Right cardiac atrium (tissue), 5 donors: ENCODE results near the gene DPEP2. TPM values are rescaled to one million over a fixed set of nuclear protein-coding genes. Genes with fewer than 3 reads are reported as not detected.

Experiments
- ATAC-seq, 2 donors: fragments of 200-7000 bp; cut with Tn5 transposase; one replicate each; pipeline versions ENCODE4 v1.8.0 to v1.9.1; 2020; ENCODE audit warnings: moderate library complexity in 2 of 2, mild to moderate bottlenecking in 1 of 2
- DNase-seq, 3 donors: peaks; one replicate each; pipeline ENCODE4 v3.0.0-alpha.2; 2020
- H3K27ac ChIP-seq: one replicate; pipeline ENCODE4 v1.5.1; 2013; ENCODE audit warnings: mild to moderate bottlenecking, low read length, control low read depth, moderate library complexity
- H3K27me3 ChIP-seq: one replicate; pipeline ENCODE4 v1.6.1; 2013; ENCODE audit not compliant: control insufficient read depth, insufficient read depth
- H3K4me1 ChIP-seq: one replicate; pipeline ENCODE4 v1.6.1; 2013; ENCODE audit warnings: low read length; ENCODE audit not compliant: control insufficient read depth, insufficient read depth
- H3K4me3 ChIP-seq: one replicate; pipeline ENCODE4 v1.5.1; 2013; ENCODE audit warnings: low read length, control low read depth
- H3K9me3 ChIP-seq: one replicate; pipeline ENCODE4 v1.6.1; 2013; ENCODE audit warnings: low read length; ENCODE audit not compliant: control insufficient read depth
- WGBS: extraction: QIAGEN DNeasy Blood & Tissue Kit; methylation state at CpG from one replicate; pipeline ENCODE4 v1.1.7; 2013; 5-methylcytosine and 5-hydroxymethylcytosine counted together
- intact Hi-C, 4 donors: fragments of 100-400 bp; cut with DNase I; formaldehyde crosslinking; loops; one replicate each; pipeline versions ENCODE4 v1.11.0 to v1.14.0; 2022 to 2023
- polyA plus RNA-seq: library from polyadenylated mRNA; stranded (reverse); fragments of 200-250 nt; gene quantifications from one replicate; pipeline ENCODE4 v1.2.3, GENCODE V29; 2013
- total RNA-seq, 4 donors: library from RNA; stranded (reverse); fragmentation: NEBNext Ultra II Directional; extraction: Animal tissue kit (Norgen Biotek cat#: 25700); gene quantifications; one replicate each; pipeline ENCODE4 v1.2.1, GENCODE V29; 2021
- donor health status: healthy with polysubstance abuse.
- donor health status: DM: no; HTN: yes; CAD: no.
- donor health status: DM: no; HTN: no; CAD: no.
- donor health status: DM: no; HTN: yes; CAD: no; lungs with severe emphysema.
- donor health status: DM: yes; HTN: yes; CAD: no.

DPEP2 gene
- total and polyA plus RNA-seq, 5 donors = 1.2 to 2.7 (median 1.5) TPM

DNA sequence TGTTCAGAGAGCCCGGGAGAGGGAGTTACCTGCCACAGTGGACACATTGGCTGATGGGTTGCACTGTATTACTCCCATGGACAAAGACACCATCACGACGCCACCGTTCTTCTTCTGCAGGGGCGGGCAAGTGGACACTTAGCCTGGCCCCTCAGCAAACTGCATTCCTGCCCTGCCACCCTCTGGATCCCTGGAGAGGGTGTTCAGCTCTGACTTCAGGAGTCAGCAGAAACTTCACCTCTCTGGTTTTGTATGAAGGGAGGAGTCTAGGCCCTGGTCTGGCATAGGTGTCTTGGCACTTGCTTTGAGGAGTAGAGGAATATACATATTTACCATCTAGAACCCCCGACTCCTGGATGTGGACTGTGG, 9.3 kb downstream of the DPEP2 start:
- Histone ChIP-seq H3K27me3 (no peaks in the 10 kb centered on the region), H3K9me3 (no peaks in the 10 kb centered on the region), H3K4me3 (no peak overlapping the region), H3K4me1 (peaks cover 5% of the 10 kb centered on the region), H3K27ac (no peak overlapping the region)
- intact Hi-C loops = loop anchor here in 2 of 4 donors (10.0 kb wide), 2 partner anchors 235 to 245 kb away; partner anchors contain the start of gene ESRP2 (in 1 of the 2)
- WGBS = 75% methylated on average over 6 of the region's 6 CpGs
- ATAC-seq (no peak), DNase-seq (peak in 1 of 3 donors; percentile 17)

DNA sequence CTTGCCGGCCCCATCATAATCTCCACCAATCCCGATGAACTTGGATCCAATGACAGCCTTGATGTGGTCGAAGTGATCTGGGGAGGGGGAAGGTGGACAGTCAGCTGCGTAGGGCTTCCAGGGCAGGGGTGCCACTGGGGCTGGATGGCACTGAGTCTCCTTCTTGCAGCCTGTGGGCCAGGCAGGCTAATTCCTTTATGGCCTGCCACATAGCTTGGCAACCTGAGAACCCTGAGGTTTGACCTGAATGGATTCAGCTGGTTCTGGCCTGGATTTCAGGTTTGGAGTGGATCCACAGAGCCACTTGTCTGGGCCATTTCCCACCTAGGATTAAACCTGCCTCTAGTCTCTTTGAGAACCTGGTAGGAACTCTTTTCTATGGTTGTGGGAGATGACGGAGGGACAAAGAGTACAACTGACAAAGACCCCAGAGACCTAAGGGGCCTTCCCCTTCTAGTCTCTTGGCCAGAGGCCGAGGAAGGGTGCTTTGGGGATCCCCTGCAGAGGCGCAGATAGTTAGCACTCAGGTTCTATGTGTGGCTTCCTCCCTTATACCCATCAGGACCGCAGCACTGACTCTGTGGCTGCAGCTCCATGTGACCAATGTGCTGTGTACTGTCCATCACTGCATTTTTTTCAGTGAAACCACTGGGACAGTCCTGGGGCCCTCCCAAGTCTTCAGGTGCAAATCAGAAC, 9.8 kb downstream of the DPEP2 start:
- intact Hi-C loops = loop anchor here in 2 of 4 donors (10.0 kb wide), 3 partner anchors 55 to 245 kb away; partner anchors contain the start of gene ESRP2 (in 1 of the 2)
- Histone ChIP-seq H3K9me3 (no peaks in the 10 kb centered on the region), H3K4me3 (no peak overlapping the region), H3K27me3 (no peaks in the 10 kb centered on the region), H3K27ac (no peak overlapping the region), H3K4me1 (peaks cover 8% of the 10 kb centered on the region)
- 81% methylated on average over 8 of the region's 8 CpGs for WGBS
- peak in 1 of 3 donors; percentile 0 for DNase-seq
- no peak for ATAC-seq

DNA sequence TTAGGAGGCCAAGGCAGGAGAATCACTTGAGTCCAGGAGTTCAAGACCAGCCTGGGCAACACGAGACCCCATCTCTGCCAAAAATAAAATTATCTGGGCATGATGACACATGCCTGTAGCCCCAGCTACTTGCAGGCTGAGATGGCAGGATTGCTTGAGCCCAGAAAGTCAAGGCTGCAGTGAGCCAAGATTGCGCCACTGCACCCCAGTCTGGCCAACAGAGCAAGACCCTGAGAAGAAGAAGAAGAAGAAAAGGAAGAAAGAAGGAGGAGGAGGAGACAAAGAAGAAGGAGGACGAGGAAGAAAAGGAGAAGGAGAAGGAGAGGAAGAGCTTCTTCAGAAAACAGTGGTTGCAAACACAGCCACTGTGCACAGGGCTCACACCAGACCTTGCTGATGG, 10.6 kb downstream of the DPEP2 start:
- Histone ChIP-seq H3K4me3 (no peak overlapping the region), H3K27ac (no peak overlapping the region), H3K27me3 (no peaks in the 10 kb centered on the region), H3K4me1 (peaks cover 5% of the 10 kb centered on the region), H3K9me3 (no peaks in the 10 kb centered on the region)
- intact Hi-C loops = loop anchor here in 1 of 4 donors (10.0 kb wide), 1 partner anchor 56 kb away; no protein-coding TSS in a partner anchor
- ATAC-seq (no peak), DNase-seq (no peak)
- 80% methylated on average over 3 of the region's 3 CpGs for WGBS

DNA sequence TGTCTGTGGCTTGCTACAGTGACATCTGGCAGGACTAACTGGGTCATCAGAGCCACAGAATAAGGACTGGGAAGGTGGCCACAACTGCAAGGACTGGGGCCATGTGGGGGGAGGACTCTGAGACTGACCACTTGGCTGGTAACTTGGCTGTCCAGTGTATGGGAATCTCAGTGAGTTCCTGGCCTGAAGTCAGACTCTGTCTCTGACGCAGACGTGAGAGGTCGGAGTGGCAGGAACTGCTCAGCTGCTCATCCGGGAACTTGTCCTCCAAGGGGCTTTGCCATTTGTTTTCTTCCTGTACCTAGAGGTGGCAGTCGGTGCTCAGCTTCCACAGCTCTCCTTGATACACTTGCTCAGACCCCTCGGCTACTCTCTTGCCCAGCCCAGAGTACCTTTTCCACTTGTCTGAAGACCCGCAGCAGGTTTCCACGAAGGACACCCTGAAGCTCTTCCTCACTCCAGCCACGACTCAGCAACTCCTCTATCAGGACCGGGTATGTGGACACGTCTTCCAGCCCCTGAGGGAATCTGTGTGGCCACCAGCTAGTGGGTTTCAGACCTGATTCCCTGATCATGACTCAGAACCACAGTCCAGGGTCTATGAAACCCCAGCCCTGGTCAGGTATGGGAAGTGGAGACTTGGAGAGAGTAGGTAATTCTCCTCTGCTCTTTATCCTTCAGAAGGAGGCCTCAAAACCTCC, 11.7 kb downstream of the DPEP2 start:
- Histone ChIP-seq H3K27me3 (no peaks in the 10 kb centered on the region), H3K27ac (peak overlapping the region; percentile 9), H3K9me3 (no peaks in the 10 kb centered on the region), H3K4me3 (no peak overlapping the region), H3K4me1 (peaks cover 4% of the 10 kb centered on the region)
- 55% methylated on average over 11 of the region's 11 CpGs for WGBS
- intact Hi-C loops = loop anchor here in 1 of 4 donors (10.0 kb wide), 1 partner anchor 57 kb away; no protein-coding TSS in a partner anchor
- DNase-seq (peak; percentile 47 to 65 (median 58)), ATAC-seq (peak; percentile 68 to 78)

DNA sequence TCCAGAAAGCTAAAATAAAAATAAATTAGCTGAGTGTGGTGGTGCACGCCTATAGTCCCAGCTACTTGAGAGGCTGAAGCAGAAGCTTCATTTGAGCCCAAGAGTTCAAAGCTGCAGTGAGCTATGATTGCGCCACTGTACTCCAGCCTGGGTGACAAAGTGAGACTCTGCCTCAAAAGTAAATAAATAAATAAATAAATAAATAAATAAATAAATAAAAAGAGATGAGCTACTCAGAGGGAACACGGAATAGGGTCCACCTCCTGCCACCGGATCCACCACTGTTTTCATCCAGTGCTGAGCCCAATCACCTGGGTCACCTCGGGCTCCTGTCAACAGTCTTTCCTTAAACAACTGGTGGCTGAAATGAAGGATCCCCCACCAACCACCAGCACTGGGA, 12.3 kb downstream of the DPEP2 start:
- Histone ChIP-seq H3K27me3 (no peaks in the 10 kb centered on the region), H3K4me1 (peaks cover 4% of the 10 kb centered on the region), H3K4me3 (no peak overlapping the region), H3K9me3 (no peaks in the 10 kb centered on the region), H3K27ac (no peak overlapping the region)
- WGBS = 91% methylated on average over 5 of the region's 5 CpGs
- intact Hi-C loops = loop anchor here in 1 of 4 donors (10.0 kb wide), 1 partner anchor 58 kb away; no protein-coding TSS in a partner anchor
- DNase-seq = peak in 1 of 3 donors; percentile 20
- no peak for ATAC-seq

DNA sequence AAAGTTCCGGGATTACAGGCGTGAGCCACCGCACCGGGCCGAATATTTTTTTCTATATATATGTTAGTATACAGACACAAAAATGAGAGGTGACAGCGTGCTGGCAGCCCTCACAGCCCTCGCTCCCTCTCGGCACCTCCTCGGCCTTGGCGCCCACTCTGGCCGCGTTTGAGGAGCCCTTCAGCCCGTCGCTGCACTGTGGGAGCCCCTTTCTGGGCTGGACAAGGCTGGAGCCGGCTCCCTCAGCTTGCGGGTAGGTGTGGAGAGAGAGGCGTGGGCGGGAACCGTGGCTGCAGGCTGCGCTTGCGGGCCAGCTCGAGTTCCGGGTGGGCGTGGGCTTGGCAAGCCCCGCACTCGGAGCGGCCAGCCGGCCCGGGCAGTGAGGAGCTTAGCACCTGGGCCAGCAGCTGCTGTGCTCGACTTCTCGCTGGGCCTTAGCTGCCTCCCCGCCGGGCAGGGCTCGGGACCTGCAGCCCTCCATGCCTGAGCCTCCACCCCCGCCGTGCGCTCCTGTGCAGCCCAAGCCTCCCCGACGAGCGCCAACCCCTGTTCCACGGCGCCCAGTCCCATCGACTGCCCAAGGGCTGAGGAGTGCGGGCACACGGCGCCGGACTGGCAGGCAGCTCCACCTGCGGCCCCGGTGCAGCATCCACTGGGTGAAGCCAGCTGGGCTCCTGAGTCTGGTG, 17.1 kb downstream of the DPEP2 start:
- DNase-seq (peak in 1 of 3 donors; percentile 51), ATAC-seq (no peak)
- Histone ChIP-seq H3K4me1 (peaks cover 4% of the 10 kb centered on the region), H3K27ac (no peak overlapping the region), H3K9me3 (no peaks in the 10 kb centered on the region), H3K27me3 (no peaks in the 10 kb centered on the region), H3K4me3 (no peak overlapping the region)
- 95% methylated on average over 49 of the region's 49 CpGs for WGBS
- intact Hi-C loops = loop anchor here in 1 of 4 donors (10.0 kb wide), 1 partner anchor 63 kb away; no protein-coding TSS in a partner anchor

DNA sequence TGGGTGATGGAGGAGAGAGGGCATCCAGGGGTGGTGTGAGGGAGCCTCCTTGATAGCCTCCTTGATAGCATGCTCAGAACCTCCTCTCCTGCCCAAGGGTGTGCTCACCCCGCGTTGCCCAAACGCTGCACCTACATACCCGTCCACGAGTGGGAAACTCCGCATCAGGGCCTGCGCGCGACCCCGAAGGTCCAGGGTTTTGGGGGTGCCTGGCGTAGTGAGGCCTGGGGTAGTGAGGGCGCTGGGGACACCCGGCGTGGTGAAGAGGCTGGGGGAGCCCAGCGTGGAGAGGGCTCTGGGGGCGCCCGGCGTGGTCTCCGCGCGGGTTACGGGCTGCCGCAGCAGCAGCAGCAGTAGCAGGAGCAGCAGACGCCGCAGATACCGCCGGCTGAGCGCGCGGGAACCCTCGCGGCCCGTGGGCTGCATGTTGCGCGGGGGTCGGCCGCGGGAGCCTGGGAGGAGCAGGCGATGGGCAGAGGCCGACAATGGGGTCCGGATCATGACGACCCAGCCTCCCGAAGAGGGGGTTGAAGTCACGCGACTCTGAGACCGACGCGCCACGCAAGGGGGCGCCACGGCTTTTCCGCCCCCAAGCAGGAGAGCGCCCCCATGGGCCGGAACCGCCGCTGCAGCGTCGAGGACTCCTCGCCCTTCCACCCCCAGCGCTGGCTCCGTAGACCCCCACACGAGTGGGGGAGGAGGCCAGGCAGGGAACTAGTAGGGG, 19.2 kb downstream of the DPEP2 start, which contains the start of gene DPEP3:
TSS of gene DPEP3 (minus strand) at position 545 of the 724 bp plus-strand sequence. CDS start at position 426, 119 bp downstream.
- intact Hi-C loops = loop anchor here in 1 of 4 donors (10.0 kb wide), 1 partner anchor 65 kb away; no protein-coding TSS in a partner anchor
- Histone ChIP-seq H3K4me1 (peaks cover 3% of the 10 kb centered on the region), H3K27me3 (no peaks in the 10 kb centered on the region), H3K9me3 (no peaks in the 10 kb centered on the region), H3K27ac (no peak within 1 kb of the TSS), H3K4me3 (no peak within 1 kb of the TSS)
- DNase-seq = peak in 1 of 3 donors; percentile 39
- no peak for ATAC-seq
- WGBS = 56% methylated on average over 62 of the region's 62 CpGs

DNA sequence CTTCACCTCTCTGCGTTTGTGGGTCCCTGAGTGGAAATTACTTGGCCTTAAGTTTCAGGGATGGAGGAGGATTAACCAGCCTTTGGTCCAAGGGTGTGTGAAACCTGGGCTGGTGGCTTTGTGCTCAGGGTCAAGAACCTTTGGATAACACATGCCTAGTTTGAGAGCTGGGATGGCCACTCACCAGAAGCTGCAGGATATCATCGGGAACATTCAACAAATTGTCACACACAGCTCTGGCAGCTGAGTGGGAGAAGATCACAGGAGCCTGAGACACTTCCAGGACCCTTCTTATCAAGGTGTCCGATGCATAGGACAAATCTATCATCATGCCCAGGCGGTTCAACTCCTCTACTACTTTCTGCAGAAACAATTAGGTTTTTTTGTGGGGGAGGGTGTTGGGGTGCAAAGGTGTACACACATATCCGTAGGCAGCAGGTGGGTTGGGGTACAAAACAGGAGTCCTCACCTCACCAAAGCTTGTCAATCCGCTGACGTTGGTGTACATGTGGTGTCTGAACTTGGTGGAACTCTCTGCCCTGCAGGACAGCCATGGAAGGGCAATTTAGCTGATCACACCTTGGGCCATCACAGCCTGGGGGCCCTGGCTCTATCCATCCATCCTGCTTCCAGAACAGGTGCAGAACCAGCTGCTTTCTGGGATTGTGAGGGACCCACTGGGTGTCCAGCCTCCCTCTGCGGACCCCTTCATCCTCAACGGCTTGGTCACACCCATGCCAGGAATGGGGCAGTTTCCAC, 21.6 kb downstream of the DPEP2 start:
- intact Hi-C loops = no loop called here
- peak in 1 of 3 donors; percentile 11 for DNase-seq
- WGBS = 63% methylated on average over 9 of the region's 9 CpGs
- H3K9me3 ChIP-seq = no peaks in the 10 kb centered on the region
- no peak overlapping the region for H3K27ac ChIP-seq
- no peak overlapping the region for H3K4me3 ChIP-seq
- ATAC-seq = peak in 1 of 2 donors; percentile 69
- no peaks in the 10 kb centered on the region for H3K4me1 ChIP-seq
- H3K27me3 ChIP-seq = no peaks in the 10 kb centered on the region

DNA sequence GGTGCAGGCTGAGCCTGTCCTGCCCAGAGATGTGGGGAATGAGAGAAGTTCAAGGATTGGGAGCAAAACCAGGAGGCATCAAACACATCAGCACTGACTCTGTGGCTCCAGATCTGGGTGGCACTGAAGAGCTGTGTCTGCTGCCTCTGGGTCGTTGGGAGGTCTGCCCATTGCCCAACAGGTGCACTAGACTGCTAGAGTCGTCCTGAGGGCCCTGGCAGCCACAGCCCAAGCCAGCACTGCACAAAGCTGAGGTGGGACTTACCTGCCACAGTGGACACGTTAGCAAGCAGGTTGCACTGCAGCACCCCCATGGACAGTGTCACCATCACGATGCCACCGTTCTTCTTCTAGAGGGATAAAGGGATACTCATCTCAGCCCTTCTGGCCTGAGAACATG, 22.3 kb downstream of the DPEP2 start:
- H3K27ac ChIP-seq = no peak overlapping the region
- no peak for DNase-seq
- no peak overlapping the region for H3K4me3 ChIP-seq
- intact Hi-C loops = no loop called here
- no peaks in the 10 kb centered on the region for H3K4me1 ChIP-seq
- H3K27me3 ChIP-seq = no peaks in the 10 kb centered on the region
- H3K9me3 ChIP-seq = no peaks in the 10 kb centered on the region
- ATAC-seq = peak in 1 of 2 donors; percentile 6
- 54% methylated on average over 5 of the region's 5 CpGs for WGBS

DNA sequence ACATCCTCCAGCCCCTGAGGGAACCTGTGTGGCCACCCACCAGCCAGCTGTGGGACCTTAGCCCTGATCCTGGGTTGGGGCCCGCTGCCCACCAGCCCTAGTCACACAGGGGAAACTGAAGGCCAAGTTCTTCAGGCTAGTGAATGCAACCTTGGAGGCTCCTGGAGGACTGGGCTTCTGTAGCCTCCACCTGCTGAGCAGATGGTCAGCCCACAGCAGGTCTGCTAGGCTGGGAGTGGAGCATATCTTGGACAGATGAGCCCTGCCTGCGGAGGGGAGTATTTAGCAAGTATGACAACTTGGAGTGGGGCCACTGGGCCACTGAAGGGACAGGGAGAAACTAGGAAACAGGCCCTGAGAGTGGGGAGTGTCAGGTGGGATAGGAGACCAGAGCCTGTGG, 23.1 kb downstream of the DPEP2 start:
- Histone ChIP-seq H3K27me3 (no peaks in the 10 kb centered on the region), H3K4me3 (no peak overlapping the region), H3K9me3 (no peaks in the 10 kb centered on the region), H3K4me1 (no peaks in the 10 kb centered on the region), H3K27ac (no peak overlapping the region)
- WGBS = 85% methylated on average over 2 of the region's 2 CpGs
- intact Hi-C loops = no loop called here
- DNase-seq = no peak
- ATAC-seq = peak in 1 of 2 donors; percentile 3
